Kidney (tissue), 14 donors: ENCODE measurements around the gene PRKAR1B. TPM values are rescaled to one million over a fixed set of nuclear protein-coding genes. Genes with fewer than 3 reads are reported as not detected.

Experiments
- DNase-seq, 5 donors: peaks; one replicate each; pipeline ENCODE4 v3.0.0-alpha.2; 2013 to 2020
- FAIRE-seq: peaks from 2 replicates; lab custom pipeline; 2012; peaks lifted over from hg19 to GRCh38; lab: Jason Lieb, UNC
- H3K27ac ChIP-seq, 2 donors: one replicate each; pipeline ENCODE4 v1.7.0; 2013; ENCODE audit warnings: low read depth in 2 of 2, low read length in 2 of 2, inconsistent platforms in 1 of 2
- H3K27me3 ChIP-seq: one replicate; pipeline ENCODE4 v1.7.1; 2013; ENCODE audit warnings: low read length, inconsistent platforms; ENCODE audit not compliant: control insufficient read depth, insufficient read depth
- H3K36me3 ChIP-seq, 3 donors: one replicate each; pipeline versions ENCODE4 v1.7.0 to v1.7.1; 2013; ENCODE audit warnings: low read length in 3 of 3, control low read depth in 1 of 3, inconsistent platforms in 1 of 3; ENCODE audit not compliant: insufficient read depth in 3 of 3, control insufficient read depth in 2 of 3
- H3K4me1 ChIP-seq, 3 donors: one replicate each; pipeline versions ENCODE4 v1.7.0 to v1.7.1; 2013; ENCODE audit warnings: low read length in 3 of 3, inconsistent platforms in 1 of 3, low read depth in 1 of 3; ENCODE audit not compliant: control insufficient read depth in 2 of 3, insufficient read depth in 2 of 3
- H3K4me3 ChIP-seq, 3 donors: one replicate each; pipeline versions ENCODE4 v1.7.0 to v1.8.1; 2013; ENCODE audit warnings: low read length in 3 of 3, control low read depth in 1 of 3, inconsistent platforms in 1 of 3
- H3K9ac ChIP-seq, 3 donors: one replicate each; pipeline versions ENCODE4 v1.7.0 to v1.7.1; 2013; ENCODE audit warnings: low read length in 3 of 3, control low read depth in 1 of 3, inconsistent platforms in 1 of 3
- H3K9me3 ChIP-seq, 3 donors: one replicate each; pipeline versions ENCODE4 v1.7.0 to v1.7.1; 2013; ENCODE audit warnings: low read length in 3 of 3, control low read depth in 1 of 3, inconsistent platforms in 1 of 3; ENCODE audit not compliant: control insufficient read depth in 2 of 3, insufficient read depth in 1 of 3
- CTCF ChIP-seq: IDR thresholded peaks from 3 replicates; pipeline ENCODE4 v1.5.1; 2012; ENCODE audit warnings: mild to moderate bottlenecking, moderate library complexity, borderline replicate concordance; ENCODE audit not compliant: insufficient read depth; ENCODE audit errors: extremely low read depth
- intact Hi-C: fragments of 100-400 bp; cut with DNase I; formaldehyde crosslinking; loops from one replicate; pipeline ENCODE4 v1.11.1; 2022
- polyA plus RNA-seq: library from polyadenylated mRNA; stranded (reverse); fragments of 350-450 nt; fragmentation: Illumina TruSeq; extraction: RNeasy Lipid Tissue Mini Kit (QIAGEN cat#74804); gene quantifications from one replicate; pipeline ENCODE4 v1.2.3, GENCODE V29; 2014; ENCODE audit warnings: low read depth, low replicate concordance; ENCODE audit not compliant: insufficient read depth
- total RNA-seq: library from RNA; stranded (reverse); fragmentation: NEBNext Ultra II Directional; extraction: Animal tissue kit (Norgen Biotek cat#: 25700); gene quantifications from one replicate; pipeline ENCODE4 v1.2.1, GENCODE V29; 2021
- donor health status: control.
- donor health status: control.
- donor health status: control.
- donor health status: control.
- donor health status: control.
- donor health status: DM: yes; HTN: yes; CAD: no.
- donor health status: Normal renal cell carcinoma (clear cell type).

PRKAR1B gene
- total and polyA plus RNA-seq, 2 donors from 2014 or later, result 15.9 to 21.4 TPM

- Histone ChIP-seq H3K9me3 (no peaks in the 10 kb centered on the region), H3K4me1 (peaks cover 0 to 17% (median 10%) of the 10 kb centered on the region in 3 donors), H3K9ac (no peak overlapping the region), H3K27ac (no peak overlapping the region), H3K27me3 (no peaks in the 10 kb centered on the region), H3K36me3 (peaks cover 2 to 8% (median 7%) of the 10 kb centered on the region in 3 donors), H3K4me3 (peak overlapping the region in 2 of 3 donors; percentile 48 to 53)
- no peak for FAIRE-seq
- no peak for DNase-seq
- no peak for TF ChIP-seq CTCF
- intact Hi-C loops, result no loop called here
Observed at GRCh38 chr7:726854-727103, 302 bp downstream of the PRKAR1B start.

- TF ChIP-seq CTCF, result no peak
- FAIRE-seq, result no peak
- H3K4me1 ChIP-seq, result peaks cover 0 to 17% (median 9%) of the 10 kb centered on the region in 3 donors
- peaks cover 2 to 8% (median 6%) of the 10 kb centered on the region in 3 donors for H3K36me3 ChIP-seq
- intact Hi-C loops, result no loop called here
- H3K9me3 ChIP-seq, result no peaks in the 10 kb centered on the region
- H3K9ac ChIP-seq, result peak within 1 kb of the TSS; percentile 22 to 65 (median 52)
- DNase-seq, result peak; percentile 88 to 95 (median 93)
- no peak within 1 kb of the TSS for H3K27ac ChIP-seq
- H3K27me3 ChIP-seq, result no peaks in the 10 kb centered on the region
- H3K4me3 ChIP-seq, result peak within 1 kb of the TSS; percentile 51 to 69 (median 53)
Observed at GRCh38 chr7:726084-726853, 812 bp downstream of the PRKAR1B start, which contains the start of gene DNAAF5. Gene DNAAF5, plus strand, starts transcription at chr7:726699. Its CDS starts 22 bp downstream, at chr7:726721.

GRCh38 chr7:725223-726005 is 1.7 kb downstream of the PRKAR1B start:
- Histone ChIP-seq H3K9ac (no peak overlapping the region), H3K4me1 (peaks cover 0 to 17% (median 9%) of the 10 kb centered on the region in 3 donors), H3K9me3 (no peaks in the 10 kb centered on the region), H3K27ac (no peak overlapping the region), H3K4me3 (peak overlapping the region; percentile 39 to 69 (median 53)), H3K27me3 (no peaks in the 10 kb centered on the region), H3K36me3 (peaks cover 2 to 8% (median 3%) of the 10 kb centered on the region in 3 donors)
- TF ChIP-seq CTCF, result no peak
- no peak for DNase-seq
- intact Hi-C loops, result no loop called here
- FAIRE-seq, result no peak
